ENCODE data around the gene MFAP3L.
"Not testable (repeated sequence)": the region's sequence is repeated elsewhere in the genome, so short reads cannot be mapped to it uniquely, and the experiment has no call there.

Gene MFAP3L

GRCh38 chr4:169986369-169986768 is 39.8 kb downstream of the MFAP3L start:
- DNase-seq: no peak

GRCh38 chr4:169985881-169986280 is 40.3 kb downstream of the MFAP3L start:
- DNase-seq: no peak

- no peak for DNase-seq
These were observed 41.5 kb downstream of the MFAP3L start for GRCh38 chr4:169984745-169985144.

GRCh38 chr4:169984173-169984572 is 42.0 kb downstream of the MFAP3L start:
- DNase-seq: no peak

GRCh38 chr4:169976951-169977350 is 49.2 kb downstream of the MFAP3L start:
- DNase-seq: no peak

GRCh38 chr4:169975838-169976796 is 50.1 kb downstream of the MFAP3L start:
- DNase-seq: no peak

GRCh38 chr4:169975131-169975837 is 50.9 kb downstream of the MFAP3L start:
- no peak for DNase-seq

GRCh38 chr4:169971456-169972015 is 54.7 kb downstream of the MFAP3L start:
- DNase-seq: no peak

- DNase-seq: no peak
These were observed 57.2 kb downstream of the MFAP3L start for GRCh38 chr4:169968999-169969398.

- DNase-seq: no peak
These were observed 62.2 kb downstream of the MFAP3L start for GRCh38 chr4:169963998-169964397.

- DNase-seq: no peak
These were observed 66.9 kb downstream of the MFAP3L start for GRCh38 chr4:169959254-169959653.

GRCh38 chr4:169958629-169959028 is 67.6 kb downstream of the MFAP3L start:
- DNase-seq: no peak

- no peak for DNase-seq
These were observed 68.4 kb downstream of the MFAP3L start for GRCh38 chr4:169957785-169958184.

- no peak for DNase-seq
These were observed 69.9 kb downstream of the MFAP3L start for GRCh38 chr4:169956091-169956843.

GRCh38 chr4:169955521-169955920 is 70.7 kb downstream of the MFAP3L start:
- no peak for DNase-seq

GRCh38 chr4:169952236-169953002 is 73.8 kb downstream of the MFAP3L start:
- no peak for DNase-seq

- DNase-seq: no peak
These were observed 77.9 kb downstream of the MFAP3L start for GRCh38 chr4:169948271-169948670.

- DNase-seq: no peak
These were observed 80.6 kb downstream of the MFAP3L start for GRCh38 chr4:169945636-169946035.

- DNase-seq: not testable (repeated sequence)
These were observed 82.6 kb downstream of the MFAP3L start for GRCh38 chr4:169943601-169944000.

- DNase-seq: no peak
These were observed 85.1 kb downstream of the MFAP3L start for GRCh38 chr4:169941141-169941540.

GRCh38 chr4:169940460-169940859 is 85.7 kb downstream of the MFAP3L start:
- DNase-seq: no peak
